Measurements from ENCODE around the gene M1AP.

DNA sequence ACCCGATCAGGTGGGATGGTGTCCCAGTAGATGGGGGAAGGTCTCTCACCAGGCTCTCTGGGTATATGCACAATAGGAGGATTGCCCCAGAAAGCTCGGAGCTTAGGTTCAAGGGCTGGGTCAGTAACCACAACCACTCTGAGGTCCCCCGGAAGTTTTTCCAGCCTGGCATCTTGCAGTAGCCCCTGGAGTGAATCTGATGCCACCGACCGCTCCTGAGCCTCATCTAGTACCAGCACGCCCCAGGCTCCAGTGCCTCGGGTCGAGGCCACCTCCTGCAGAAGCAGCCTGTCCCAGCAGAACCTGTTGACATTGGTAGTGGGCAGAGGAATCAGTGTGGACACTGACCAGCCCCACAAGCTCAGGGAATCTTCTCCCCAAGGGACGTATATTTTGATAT, 124.1 kb downstream of the M1AP start:
- TF ChIP-seq POLR2AphosphoS5 (IDR thresholded peaks at IDR 0.05) (no peak), POLR2A (IDR thresholded peaks at IDR 0.05) (no peak), CTCF (IDR thresholded peaks at IDR 0.05) (no peak), EP300 (IDR thresholded peaks at IDR 0.05) (no peak)
